Endothelial cell of umbilical vein (primary cell): Measurements from ENCODE around the gene CACNG5. TPM values are rescaled to one million over a fixed set of nuclear protein-coding genes. Genes with fewer than 3 reads are reported as not detected.

Experiments
- BruUV-seq: library from RNA; stranded (reverse); fragments of 400-500 nt; replicated peaks from 2 replicates; lab custom pipeline; 2021; lab: Mats Ljungman, UMichigan
- CTCF ChIA-PET: fragments of 300-600, 350-600 bp; sonication (Branson Sonifier 250); formaldehyde crosslinking; loops from one replicate; lab custom pipeline; 2021; ENCODE audit warnings: antibody characterized with exemption, inconsistent platforms; lab: Charles Lee
- POLR2A ChIA-PET: fragments of 300-600, 350-600 bp; sonication (Branson Sonifier 250); formaldehyde crosslinking; loops from one replicate; lab custom pipeline; 2021; ENCODE audit warnings: antibody characterized with exemption, inconsistent platforms; lab: Charles Lee
- DNase-seq: peaks from one replicate; pipeline ENCODE4 v3.0.0-alpha.2; 2011; ENCODE audit warnings: low read depth, low spot score
- FAIRE-seq: peaks from 2 replicates; lab custom pipeline; 2011; peaks lifted over from hg19 to GRCh38; lab: Jason Lieb, UNC
- H2AFZ ChIP-seq: 2 replicates; pipeline ENCODE4 v1.6.0; 2012; ENCODE audit warnings: low read depth, low read length, control low read depth, inconsistent platforms
- H3K27ac ChIP-seq: 2 replicates; pipeline ENCODE4 v1.5.1; 2011; ENCODE audit warnings: low read depth, mild to moderate bottlenecking, control low read depth, low read length, moderate library complexity; ENCODE audit not compliant: insufficient read depth
- H3K27me3 ChIP-seq, 2 experiments: 2 replicates each; pipeline versions ENCODE4 v1.6.0 to v1.6.1; 2011; ENCODE audit warnings: low read length in 2 of 2, mixed read lengths in 1 of 2; ENCODE audit not compliant: control insufficient read depth in 2 of 2, insufficient read depth in 2 of 2
- H3K36me3 ChIP-seq, 2 experiments: 2 replicates in 1 of 2; 3 replicates in 1 of 2; pipeline ENCODE4 v1.5.1; 2011; ENCODE audit warnings: low read length in 2 of 2, mild to moderate bottlenecking in 1 of 2, moderate library complexity in 1 of 2; ENCODE audit not compliant: control insufficient read depth in 2 of 2, insufficient read depth in 2 of 2; ENCODE audit errors: extremely low read depth in 1 of 2
- H3K4me1 ChIP-seq: 3 replicates; pipeline ENCODE4 v1.5.1; 2011; ENCODE audit warnings: mild to moderate bottlenecking, low read length; ENCODE audit not compliant: control insufficient read depth, insufficient read depth; ENCODE audit errors: extremely low read depth
- H3K4me2 ChIP-seq: 2 replicates; pipeline ENCODE4 v1.6.1; 2011; ENCODE audit warnings: low read length, control low read depth, mixed read lengths; ENCODE audit not compliant: insufficient read depth
- H3K4me3 ChIP-seq, 3 experiments: fragments of 200-600 bp in 1 of 3; sonication (generic), shearing (Covaris generic) in 1 of 3; replicated peaks in 1 of 3; 2 replicates each; pipeline ENCODE4 v1.5.1; 2011 to 2016; ENCODE audit warnings: control low read depth in 3 of 3, low read length in 3 of 3, mild to moderate bottlenecking in 2 of 3, inconsistent platforms in 1 of 3, low read depth in 1 of 3, moderate library complexity in 1 of 3; ENCODE audit not compliant: insufficient read depth in 1 of 3
- H3K79me2 ChIP-seq: 2 replicates; pipeline ENCODE4 v1.6.0; 2012; ENCODE audit warnings: low read length, inconsistent platforms; ENCODE audit not compliant: control insufficient read depth, insufficient read depth
- H3K9ac ChIP-seq: replicated peaks from 2 replicates; pipeline ENCODE3; 2011; ENCODE audit warnings: low read length, control low read depth; ENCODE audit not compliant: insufficient read depth; ENCODE audit errors: extremely low read depth
- H3K9me1 ChIP-seq: replicated peaks from 3 replicates; pipeline ENCODE4 v1.6.0; 2011; ENCODE audit warnings: mild to moderate bottlenecking, low read length; ENCODE audit not compliant: control insufficient read depth, insufficient read depth; ENCODE audit errors: extremely low read depth
- H3K9me3 ChIP-seq: replicated peaks from 2 replicates; pipeline ENCODE4 v1.5.1; 2012; ENCODE audit warnings: low read length, inconsistent platforms; ENCODE audit not compliant: control insufficient read depth, insufficient read depth
- H4K20me1 ChIP-seq: replicated peaks from 2 replicates; pipeline ENCODE3; 2011; ENCODE audit warnings: mild to moderate bottlenecking, low read length; ENCODE audit not compliant: control insufficient read depth, insufficient read depth; ENCODE audit errors: extremely low read depth
- CTCF ChIP-seq, 2 donors: IDR thresholded peaks; 1 replicate in 1 of 2; 2 replicates in 1 of 2; pipeline ENCODE4 v1.5.1; 2011; ENCODE audit warnings: low read length in 2 of 2, mild to moderate bottlenecking in 2 of 2, moderate library complexity in 2 of 2, control low read depth in 1 of 2, inconsistent platforms in 1 of 2, low read depth in 1 of 2; ENCODE audit not compliant: insufficient read depth in 1 of 2; ENCODE audit errors: extremely low read depth in 1 of 2
- EZH2 ChIP-seq: IDR thresholded peaks from 2 replicates; pipeline ENCODE4 v1.6.1; 2012; ENCODE audit warnings: borderline replicate concordance, low read depth, mild to moderate bottlenecking, moderate library complexity, low read length, inconsistent platforms; ENCODE audit not compliant: severe bottlenecking
- FOS ChIP-seq: IDR thresholded peaks from 2 replicates; pipeline ENCODE4 v1.6.1; 2011; ENCODE audit warnings: mild to moderate bottlenecking, low read length, moderate library complexity, borderline replicate concordance; ENCODE audit not compliant: insufficient read depth
- GATA2 ChIP-seq: IDR thresholded peaks from 2 replicates; pipeline ENCODE4 v1.7.0; 2011; ENCODE audit warnings: low read depth, mild to moderate bottlenecking, moderate library complexity, mixed read lengths, low read length; ENCODE audit not compliant: insufficient read length, insufficient read depth
- JUN ChIP-seq: IDR thresholded peaks from 2 replicates; pipeline ENCODE4 v1.6.1; 2011; ENCODE audit warnings: borderline replicate concordance, low read depth; ENCODE audit not compliant: insufficient read length, insufficient read depth
- MAX ChIP-seq: IDR thresholded peaks from 2 replicates; pipeline ENCODE4 v1.6.1; 2011; ENCODE audit not compliant: insufficient read depth, insufficient read length
- MYC ChIP-seq: IDR thresholded peaks from one replicate; pipeline ENCODE4 v1.6.1; 2011; ENCODE audit warnings: mild to moderate bottlenecking, low read depth, low read length
- POLR2A ChIP-seq: IDR thresholded peaks from 2 replicates; pipeline ENCODE4 v1.6.1; 2012; ENCODE audit warnings: low read depth, mild to moderate bottlenecking, control low read depth, low read length
- POLR2AphosphoS5 ChIP-seq: IDR thresholded peaks from 2 replicates; pipeline ENCODE4 v1.6.1; 2012; ENCODE audit warnings: low read depth, mild to moderate bottlenecking, control low read depth, low read length, moderate library complexity; ENCODE audit not compliant: insufficient read depth
- dilution Hi-C: fragments of 300-500 bp; cut with MboI; formaldehyde crosslinking; loops from one replicate; pipeline ENCODE4 v1.15.0; 2019; ENCODE audit warnings: low sequenced_read_pairs; ENCODE audit not compliant: extremely low pct_ligation_motif_present
- intact Hi-C: fragments of 100-400 bp; cut with micrococcal nuclease; formaldehyde crosslinking; loops from one replicate; pipeline ENCODE4 v1.10.0; 2022
- polyA plus RNA-seq, 4 experiments: library from polyadenylated mRNA; depleted of rRNA in 3 of 4; stranded (reverse) in 3 of 4; unstranded in 1 of 4; fragments of >200 nt; gene quantifications; 2 replicates each; pipeline versions ENCODE4 v1.2.1 to v1.2.3, GENCODE V29; 2011 to 2012; ENCODE audit warnings: missing spikeins in 1 of 4
- total RNA-seq: library from RNA; stranded (reverse); gene quantifications from 2 replicates; pipeline ENCODE4 v1.2.3, GENCODE V29; 2021

The CACNG5 gene
- total and polyA plus RNA-seq, 2 donors (not counting 3 experiments of a cell fraction or from before 2014, with no cell fraction given), result not detected

GRCh38 chr17:66873962-66874361 is 39.0 kb downstream of the CACNG5 start:
- Histone ChIP-seq H3K27me3 (no peaks in the 10 kb centered on the region), H3K4me3 (no peak overlapping the region), H2AFZ (no peak overlapping the region), H3K4me1 (no peaks in the 10 kb centered on the region), H3K36me3 (no peaks in the 10 kb centered on the region), H3K9me3 (no peaks in the 10 kb centered on the region), H3K79me2 (no peaks in the 10 kb centered on the region), H3K9ac (no peak overlapping the region), H4K20me1 (no peaks in the 10 kb centered on the region), H3K27ac (no peak overlapping the region), H3K9me1 (no peaks in the 10 kb centered on the region), H3K4me2 (no peak overlapping the region)
- no peak for FAIRE-seq
- dilution Hi-C loops (no loop called here), intact Hi-C loops (no loop called here)
- no peak for TF ChIP-seq MYC
- TF ChIP-seq MAX, result no peak
- TF ChIP-seq POLR2AphosphoS5, result no peak
- no peak for TF ChIP-seq JUN
- no peak for TF ChIP-seq EZH2
- no peak for TF ChIP-seq GATA2
- no peak for TF ChIP-seq POLR2A
- TF ChIP-seq FOS, result no peak
- TF ChIP-seq CTCF (IDR thresholded peaks at IDR 0.05; ENCODE audit: extremely low read depth in 1 of 2, insufficient read depth in 1 of 2, low read depth in 1 of 2, low read length in 2 of 2), result no peak
- BruUV-seq, result no TSS peak
- ChIA-PET POLR2A (interaction anchor here (0.6 kb wide), 1 partner anchor 34 kb away, joined by 5 read pairs; no protein-coding TSS in a partner anchor), CTCF (no interaction called here)
- no peak for DNase-seq
